GM23338 (cell line): ENCODE data around the gene CYP4F8. TPM values are rescaled to one million over a fixed set of nuclear protein-coding genes. Genes with fewer than 3 reads are reported as not detected.
A peak's percentile ranks its signal among the peaks of the same experiment; 100 is the strongest.

Experiments used
- ATAC-seq: fragments of 200-7000 bp; cut with Tn5 transposase; 3 replicates; pipeline ENCODE4 v1.9.1; 2020
- DNase-seq: peaks from one replicate; pipeline ENCODE4 v3.0.0-alpha.2; 2015; ENCODE audit warnings: low spot score
- H2AFZ ChIP-seq: fragments of 200-600 bp; sonication (generic); 2 replicates; pipeline ENCODE4 v1.8.0; 2016; ENCODE audit warnings: antibody characterized with exemption, mild to moderate bottlenecking, moderate library complexity
- H3F3A ChIP-seq: fragments of 200-600 bp; sonication (generic); replicated peaks from 2 replicates; pipeline ENCODE4 v1.8.0; 2017; ENCODE audit warnings: antibody characterized with exemption, mixed run types, low read depth
- H3K27ac ChIP-seq: fragments of 200-600 bp; sonication (generic); 2 replicates; pipeline ENCODE4 v1.6.1; 2016; ENCODE audit warnings: low read depth
- H3K27me3 ChIP-seq: fragments of 200-600 bp; sonication (generic); 2 replicates; pipeline ENCODE4 v1.8.0; 2016; ENCODE audit warnings: mild to moderate bottlenecking, mixed run types, moderate library complexity; ENCODE audit not compliant: insufficient read depth
- H3K36me3 ChIP-seq: fragments of 200-600 bp; sonication (generic); 2 replicates; pipeline ENCODE4 v1.8.0; 2016; ENCODE audit warnings: mild to moderate bottlenecking; ENCODE audit not compliant: insufficient read depth
- H3K4me1 ChIP-seq: fragments of 200-600 bp; sonication (generic); 2 replicates; pipeline ENCODE4 v1.8.0; 2016; ENCODE audit warnings: mild to moderate bottlenecking, moderate library complexity; ENCODE audit not compliant: insufficient read depth
- H3K4me2 ChIP-seq: fragments of 200-600 bp; sonication (generic); 2 replicates; pipeline ENCODE4 v1.7.1; 2017; ENCODE audit warnings: mixed run types
- H3K4me3 ChIP-seq: fragments of 200-600 bp; sonication (generic); 2 replicates; pipeline ENCODE4 v1.6.1; 2016; ENCODE audit warnings: mixed run types
- H3K79me2 ChIP-seq: fragments of 200-600 bp; sonication (generic); replicated peaks from 2 replicates; pipeline ENCODE4 v1.8.0; 2017; ENCODE audit warnings: mild to moderate bottlenecking; ENCODE audit not compliant: insufficient read depth
- H3K9me2 ChIP-seq: fragments of 200-600 bp; sonication (generic); 2 replicates; pipeline ENCODE4 v1.8.0; 2017; ENCODE audit not compliant: insufficient read depth
- H4K20me1 ChIP-seq: fragments of 200-600 bp; sonication (generic); replicated peaks from 2 replicates; pipeline ENCODE4 v1.8.0; 2017; ENCODE audit warnings: mild to moderate bottlenecking; ENCODE audit not compliant: insufficient read depth
- H3K27ac Mint-ChIP-seq: 2 replicates; pipeline ENCODE4 v1.8.0; 2020; ENCODE audit warnings: inconsistent platforms, mild to moderate bottlenecking, moderate library complexity, mixed read lengths
- H3K27me3 Mint-ChIP-seq: 3 replicates; pipeline ENCODE4 v1.8.0; 2022; ENCODE audit warnings: low read depth, mild to moderate bottlenecking, moderate library complexity, mixed read lengths, inconsistent platforms; ENCODE audit not compliant: insufficient read depth, poor library complexity
- H3K36me3 Mint-ChIP-seq: 3 replicates; pipeline ENCODE4 v1.8.0; 2021; ENCODE audit warnings: low read depth, mild to moderate bottlenecking, inconsistent platforms, moderate library complexity, mixed read lengths
- H3K4me1 Mint-ChIP-seq: 3 replicates; pipeline ENCODE4 v1.8.0; 2020; ENCODE audit warnings: mild to moderate bottlenecking, inconsistent platforms, mixed read lengths
- H3K4me3 Mint-ChIP-seq: 3 replicates; pipeline ENCODE4 v1.8.0; 2021; ENCODE audit warnings: moderate library complexity, mild to moderate bottlenecking, inconsistent platforms, mixed read lengths
- H3K9me3 Mint-ChIP-seq: 3 replicates; pipeline ENCODE4 v1.8.0; 2020; ENCODE audit warnings: moderate library complexity, mild to moderate bottlenecking, inconsistent platforms, mixed read lengths
- EZH2 ChIP-seq: fragments of 200-600 bp; sonication (generic); IDR thresholded peaks from one replicate; pipeline ENCODE4 v1.8.0; 2017; ENCODE audit warnings: antibody characterized with exemption, mild to moderate bottlenecking, low read depth; ENCODE audit not compliant: unreplicated experiment
- JUNB ChIP-seq: IDR thresholded peaks from one replicate; pipeline ENCODE4 v1.6.1; 2016; ENCODE audit warnings: antibody characterized with exemption; ENCODE audit not compliant: unreplicated experiment
- STAT1 ChIP-seq: IDR thresholded peaks from one replicate; pipeline ENCODE4 v1.6.1; 2016; ENCODE audit warnings: antibody characterized with exemption; ENCODE audit not compliant: unreplicated experiment
- polyA plus RNA-seq: library from polyadenylated mRNA; unstranded; fragments of >200 nt; fragmentation: Nextera tagmentation; extraction: Ambion mirVana; gene quantifications from 2 replicates; pipeline ENCODE4 v1.2.1, GENCODE V29; 2016
- total RNA-seq: library from RNA; depleted of rRNA; stranded (reverse); fragments of >200 nt; shearing (Covaris generic); gene quantifications from 2 replicates; pipeline ENCODE4 v1.2.3, GENCODE V29; 2014
- TF ChIP-seq, protein P1 (sequence below): fragments of 250-450 bp; sonication (Bioruptor Pico); IDR thresholded peaks from 2 replicates; pipeline ENCODE4 v1.5.0; 2020; ENCODE audit warnings: mild to moderate bottlenecking, moderate library complexity
- TF ChIP-seq, protein P2 (sequence below): IDR thresholded peaks from one replicate; pipeline ENCODE4 v1.6.1; 2018; ENCODE audit warnings: antibody characterized with exemption; ENCODE audit not compliant: unreplicated experiment
- TF ChIP-seq, protein P3 (sequence below), 2 experiments: fragments of 200-600 bp in 1 of 2; sonication (generic) in 1 of 2; conservative IDR thresholded peaks; 2 replicates each; pipeline versions ENCODE4 v1.5.1 to v1.6.1; 2016 to 2017; ENCODE audit warnings: antibody characterized with exemption in 2 of 2, low read depth in 2 of 2, mild to moderate bottlenecking in 2 of 2, moderate library complexity in 1 of 2

Gene CYP4F8
- total and polyA plus RNA-seq, 2 experiments from 2014 or later, result not detected

DNA sequence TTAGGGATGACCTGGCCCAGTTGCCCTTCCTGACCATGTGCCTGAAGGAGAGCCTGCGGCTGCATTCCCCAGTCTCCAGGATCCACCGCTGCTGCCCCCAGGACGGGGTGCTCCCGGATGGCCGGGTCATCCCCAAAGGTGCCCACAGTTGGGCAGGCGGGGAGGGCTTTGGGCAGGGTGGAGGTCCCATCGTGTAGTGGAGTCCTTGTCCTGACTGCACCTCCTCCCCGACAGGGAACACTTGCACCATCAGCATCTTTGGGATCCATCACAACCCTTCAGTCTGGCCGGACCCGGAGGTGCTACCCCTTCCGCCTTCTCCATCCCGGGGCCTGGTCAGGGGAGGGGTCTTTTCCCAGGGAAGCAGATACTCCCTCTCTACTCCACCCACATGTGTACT is 31.7 kb upstream of the CYP4F8 start (continued):
- TF ChIP-seq, protein P1, sequence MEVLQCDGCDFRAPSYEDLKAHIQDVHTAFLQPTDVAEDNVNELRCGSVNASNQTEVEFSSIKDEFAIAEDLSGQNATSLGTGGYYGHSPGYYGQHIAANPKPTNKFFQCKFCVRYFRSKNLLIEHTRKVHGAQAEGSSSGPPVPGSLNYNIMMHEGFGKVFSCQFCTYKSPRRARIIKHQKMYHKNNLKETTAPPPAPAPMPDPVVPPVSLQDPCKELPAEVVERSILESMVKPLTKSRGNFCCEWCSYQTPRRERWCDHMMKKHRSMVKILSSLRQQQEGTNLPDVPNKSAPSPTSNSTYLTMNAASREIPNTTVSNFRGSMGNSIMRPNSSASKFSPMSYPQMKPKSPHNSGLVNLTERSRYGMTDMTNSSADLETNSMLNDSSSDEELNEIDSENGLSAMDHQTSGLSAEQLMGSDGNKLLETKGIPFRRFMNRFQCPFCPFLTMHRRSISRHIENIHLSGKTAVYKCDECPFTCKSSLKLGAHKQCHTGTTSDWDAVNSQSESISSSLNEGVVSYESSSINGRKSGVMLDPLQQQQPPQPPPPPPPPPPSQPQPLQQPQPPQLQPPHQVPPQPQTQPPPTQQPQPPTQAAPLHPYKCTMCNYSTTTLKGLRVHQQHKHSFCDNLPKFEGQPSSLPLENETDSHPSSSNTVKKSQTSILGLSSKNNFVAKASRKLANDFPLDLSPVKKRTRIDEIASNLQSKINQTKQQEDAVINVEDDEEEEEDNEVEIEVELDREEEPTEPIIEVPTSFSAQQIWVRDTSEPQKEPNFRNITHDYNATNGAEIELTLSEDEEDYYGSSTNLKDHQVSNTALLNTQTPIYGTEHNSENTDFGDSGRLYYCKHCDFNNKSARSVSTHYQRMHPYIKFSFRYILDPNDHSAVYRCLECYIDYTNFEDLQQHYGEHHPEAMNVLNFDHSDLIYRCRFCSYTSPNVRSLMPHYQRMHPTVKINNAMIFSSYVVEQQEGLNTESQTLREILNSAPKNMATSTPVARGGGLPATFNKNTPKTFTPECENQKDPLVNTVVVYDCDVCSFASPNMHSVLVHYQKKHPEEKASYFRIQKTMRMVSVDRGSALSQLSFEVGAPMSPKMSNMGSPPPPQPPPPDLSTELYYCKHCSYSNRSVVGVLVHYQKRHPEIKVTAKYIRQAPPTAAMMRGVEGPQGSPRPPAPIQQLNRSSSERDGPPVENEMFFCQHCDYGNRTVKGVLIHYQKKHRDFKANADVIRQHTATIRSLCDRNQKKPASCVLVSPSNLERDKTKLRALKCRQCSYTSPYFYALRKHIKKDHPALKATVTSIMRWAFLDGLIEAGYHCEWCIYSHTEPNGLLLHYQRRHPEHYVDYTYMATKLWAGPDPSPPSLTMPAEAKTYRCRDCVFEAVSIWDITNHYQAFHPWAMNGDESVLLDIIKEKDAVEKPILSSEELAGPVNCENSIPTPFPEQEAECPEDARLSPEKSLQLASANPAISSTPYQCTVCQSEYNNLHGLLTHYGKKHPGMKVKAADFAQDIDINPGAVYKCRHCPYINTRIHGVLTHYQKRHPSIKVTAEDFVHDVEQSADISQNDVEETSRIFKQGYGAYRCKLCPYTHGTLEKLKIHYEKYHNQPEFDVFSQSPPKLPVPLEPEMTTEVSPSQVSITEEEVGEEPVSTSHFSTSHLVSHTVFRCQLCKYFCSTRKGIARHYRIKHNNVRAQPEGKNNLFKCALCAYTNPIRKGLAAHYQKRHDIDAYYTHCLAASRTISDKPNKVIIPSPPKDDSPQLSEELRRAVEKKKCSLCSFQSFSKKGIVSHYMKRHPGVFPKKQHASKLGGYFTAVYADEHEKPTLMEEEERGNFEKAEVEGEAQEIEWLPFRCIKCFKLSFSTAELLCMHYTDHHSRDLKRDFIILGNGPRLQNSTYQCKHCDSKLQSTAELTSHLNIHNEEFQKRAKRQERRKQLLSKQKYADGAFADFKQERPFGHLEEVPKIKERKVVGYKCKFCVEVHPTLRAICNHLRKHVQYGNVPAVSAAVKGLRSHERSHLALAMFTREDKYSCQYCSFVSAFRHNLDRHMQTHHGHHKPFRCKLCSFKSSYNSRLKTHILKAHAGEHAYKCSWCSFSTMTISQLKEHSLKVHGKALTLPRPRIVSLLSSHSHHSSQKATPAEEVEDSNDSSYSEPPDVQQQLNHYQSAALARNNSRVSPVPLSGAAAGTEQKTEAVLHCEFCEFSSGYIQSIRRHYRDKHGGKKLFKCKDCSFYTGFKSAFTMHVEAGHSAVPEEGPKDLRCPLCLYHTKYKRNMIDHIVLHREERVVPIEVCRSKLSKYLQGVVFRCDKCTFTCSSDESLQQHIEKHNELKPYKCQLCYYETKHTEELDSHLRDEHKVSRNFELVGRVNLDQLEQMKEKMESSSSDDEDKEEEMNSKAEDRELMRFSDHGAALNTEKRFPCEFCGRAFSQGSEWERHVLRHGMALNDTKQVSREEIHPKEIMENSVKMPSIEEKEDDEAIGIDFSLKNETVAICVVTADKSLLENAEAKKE (CRISPR knock-in tag), result no peak
- no peak for TF ChIP-seq STAT1

DNA sequence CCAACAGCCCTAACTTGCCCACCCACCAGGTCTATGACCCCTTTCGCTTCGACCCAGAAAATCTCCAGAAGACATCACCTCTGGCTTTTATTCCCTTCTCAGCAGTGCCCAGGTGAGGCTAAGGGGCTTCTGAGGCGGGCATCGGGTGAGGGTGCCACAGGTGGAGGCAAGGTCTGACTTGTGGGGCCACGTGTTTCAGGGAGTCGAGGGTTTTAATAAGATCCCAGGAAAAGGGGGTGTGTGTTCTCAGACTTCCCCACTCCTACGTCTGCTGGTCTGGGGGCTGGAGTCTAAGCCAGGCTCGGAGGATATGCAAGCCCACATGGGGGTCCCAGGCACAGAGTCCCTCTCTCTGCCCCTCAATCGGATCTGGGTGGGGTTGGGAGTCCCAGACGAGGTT is 30.9 kb upstream of the CYP4F8 start:
- no peaks in the 10 kb centered on the region for H3F3A ChIP-seq
- no peaks in the 10 kb centered on the region for H3K4me1 Mint-ChIP-seq
- DNase-seq (no peak), ATAC-seq (no peak)
- no peaks in the 10 kb centered on the region for H3K27me3 Mint-ChIP-seq
- H3K4me1 ChIP-seq, result no peaks in the 10 kb centered on the region
- H3K27me3 ChIP-seq, result no peaks in the 10 kb centered on the region
- no peak overlapping the region for H3K4me3 Mint-ChIP-seq
- H3K27ac ChIP-seq, result no peak overlapping the region
- peak overlapping the region; percentile 81; the same call in 1 of the 2 replicates for H2AFZ ChIP-seq
- no peaks in the 10 kb centered on the region for H3K36me3 ChIP-seq
- TF ChIP-seq JUNB (no peak), EZH2 (no peak)
- TF ChIP-seq, protein P2, sequence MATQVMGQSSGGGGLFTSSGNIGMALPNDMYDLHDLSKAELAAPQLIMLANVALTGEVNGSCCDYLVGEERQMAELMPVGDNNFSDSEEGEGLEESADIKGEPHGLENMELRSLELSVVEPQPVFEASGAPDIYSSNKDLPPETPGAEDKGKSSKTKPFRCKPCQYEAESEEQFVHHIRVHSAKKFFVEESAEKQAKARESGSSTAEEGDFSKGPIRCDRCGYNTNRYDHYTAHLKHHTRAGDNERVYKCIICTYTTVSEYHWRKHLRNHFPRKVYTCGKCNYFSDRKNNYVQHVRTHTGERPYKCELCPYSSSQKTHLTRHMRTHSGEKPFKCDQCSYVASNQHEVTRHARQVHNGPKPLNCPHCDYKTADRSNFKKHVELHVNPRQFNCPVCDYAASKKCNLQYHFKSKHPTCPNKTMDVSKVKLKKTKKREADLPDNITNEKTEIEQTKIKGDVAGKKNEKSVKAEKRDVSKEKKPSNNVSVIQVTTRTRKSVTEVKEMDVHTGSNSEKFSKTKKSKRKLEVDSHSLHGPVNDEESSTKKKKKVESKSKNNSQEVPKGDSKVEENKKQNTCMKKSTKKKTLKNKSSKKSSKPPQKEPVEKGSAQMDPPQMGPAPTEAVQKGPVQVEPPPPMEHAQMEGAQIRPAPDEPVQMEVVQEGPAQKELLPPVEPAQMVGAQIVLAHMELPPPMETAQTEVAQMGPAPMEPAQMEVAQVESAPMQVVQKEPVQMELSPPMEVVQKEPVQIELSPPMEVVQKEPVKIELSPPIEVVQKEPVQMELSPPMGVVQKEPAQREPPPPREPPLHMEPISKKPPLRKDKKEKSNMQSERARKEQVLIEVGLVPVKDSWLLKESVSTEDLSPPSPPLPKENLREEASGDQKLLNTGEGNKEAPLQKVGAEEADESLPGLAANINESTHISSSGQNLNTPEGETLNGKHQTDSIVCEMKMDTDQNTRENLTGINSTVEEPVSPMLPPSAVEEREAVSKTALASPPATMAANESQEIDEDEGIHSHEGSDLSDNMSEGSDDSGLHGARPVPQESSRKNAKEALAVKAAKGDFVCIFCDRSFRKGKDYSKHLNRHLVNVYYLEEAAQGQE, result no peak
- TF ChIP-seq, protein P3, sequence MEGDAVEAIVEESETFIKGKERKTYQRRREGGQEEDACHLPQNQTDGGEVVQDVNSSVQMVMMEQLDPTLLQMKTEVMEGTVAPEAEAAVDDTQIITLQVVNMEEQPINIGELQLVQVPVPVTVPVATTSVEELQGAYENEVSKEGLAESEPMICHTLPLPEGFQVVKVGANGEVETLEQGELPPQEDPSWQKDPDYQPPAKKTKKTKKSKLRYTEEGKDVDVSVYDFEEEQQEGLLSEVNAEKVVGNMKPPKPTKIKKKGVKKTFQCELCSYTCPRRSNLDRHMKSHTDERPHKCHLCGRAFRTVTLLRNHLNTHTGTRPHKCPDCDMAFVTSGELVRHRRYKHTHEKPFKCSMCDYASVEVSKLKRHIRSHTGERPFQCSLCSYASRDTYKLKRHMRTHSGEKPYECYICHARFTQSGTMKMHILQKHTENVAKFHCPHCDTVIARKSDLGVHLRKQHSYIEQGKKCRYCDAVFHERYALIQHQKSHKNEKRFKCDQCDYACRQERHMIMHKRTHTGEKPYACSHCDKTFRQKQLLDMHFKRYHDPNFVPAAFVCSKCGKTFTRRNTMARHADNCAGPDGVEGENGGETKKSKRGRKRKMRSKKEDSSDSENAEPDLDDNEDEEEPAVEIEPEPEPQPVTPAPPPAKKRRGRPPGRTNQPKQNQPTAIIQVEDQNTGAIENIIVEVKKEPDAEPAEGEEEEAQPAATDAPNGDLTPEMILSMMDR (conservative IDR thresholded peaks at IDR 0.05; ENCODE audit: low read depth in 2 of 2), result no peak
- no peaks in the 10 kb centered on the region for H4K20me1 ChIP-seq
- H3K36me3 Mint-ChIP-seq, result peaks cover 31% of the 10 kb centered on the region
- H3K27ac Mint-ChIP-seq, result no peak overlapping the region
- peak overlapping the region; percentile 68 for H3K4me2 ChIP-seq
- H3K79me2 ChIP-seq, result no peaks in the 10 kb centered on the region
- no peaks in the 10 kb centered on the region for H3K9me2 ChIP-seq
- peaks cover 86% of the 10 kb centered on the region for H3K9me3 Mint-ChIP-seq
- peak overlapping the region; percentile 44; the same call in 1 of the 2 replicates for H3K4me3 ChIP-seq
